WI38 (cell line): ENCODE results near the gene NOB1.

ENCODE experiments used
- H3K4me3 ChIP-seq: 2 replicates; pipeline ENCODE4 v1.5.1; 2011; ENCODE audit warnings: low read depth, mild to moderate bottlenecking, control low read depth, low read length
- TF ChIP-seq, protein P1 (sequence below): IDR thresholded peaks from 2 replicates; pipeline ENCODE4 v1.5.1; 2012; ENCODE audit warnings: low read depth, mild to moderate bottlenecking, control low read depth, low read length

NOB1 gene

DNA sequence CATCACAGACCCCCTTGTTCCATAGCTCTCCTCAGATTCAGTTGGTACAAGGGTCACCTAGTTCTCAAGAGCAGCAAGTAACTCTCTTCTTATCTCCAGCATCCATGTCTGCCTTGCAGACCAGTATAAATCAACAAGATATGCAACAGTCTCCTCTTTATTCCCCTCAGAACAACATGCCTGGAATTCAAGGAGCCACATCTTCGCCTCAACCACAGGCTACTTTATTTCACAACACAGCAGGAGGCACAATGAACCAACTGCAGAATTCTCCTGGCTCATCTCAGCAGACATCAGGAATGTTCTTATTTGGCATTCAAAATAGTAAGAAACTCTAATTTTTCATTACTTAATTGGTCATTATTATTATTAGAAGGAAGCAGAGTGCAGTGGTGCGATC is 60.8 kb downstream of the NOB1 start:
- H3K4me3 ChIP-seq, result no peak overlapping the region
- TF ChIP-seq, protein P1, sequence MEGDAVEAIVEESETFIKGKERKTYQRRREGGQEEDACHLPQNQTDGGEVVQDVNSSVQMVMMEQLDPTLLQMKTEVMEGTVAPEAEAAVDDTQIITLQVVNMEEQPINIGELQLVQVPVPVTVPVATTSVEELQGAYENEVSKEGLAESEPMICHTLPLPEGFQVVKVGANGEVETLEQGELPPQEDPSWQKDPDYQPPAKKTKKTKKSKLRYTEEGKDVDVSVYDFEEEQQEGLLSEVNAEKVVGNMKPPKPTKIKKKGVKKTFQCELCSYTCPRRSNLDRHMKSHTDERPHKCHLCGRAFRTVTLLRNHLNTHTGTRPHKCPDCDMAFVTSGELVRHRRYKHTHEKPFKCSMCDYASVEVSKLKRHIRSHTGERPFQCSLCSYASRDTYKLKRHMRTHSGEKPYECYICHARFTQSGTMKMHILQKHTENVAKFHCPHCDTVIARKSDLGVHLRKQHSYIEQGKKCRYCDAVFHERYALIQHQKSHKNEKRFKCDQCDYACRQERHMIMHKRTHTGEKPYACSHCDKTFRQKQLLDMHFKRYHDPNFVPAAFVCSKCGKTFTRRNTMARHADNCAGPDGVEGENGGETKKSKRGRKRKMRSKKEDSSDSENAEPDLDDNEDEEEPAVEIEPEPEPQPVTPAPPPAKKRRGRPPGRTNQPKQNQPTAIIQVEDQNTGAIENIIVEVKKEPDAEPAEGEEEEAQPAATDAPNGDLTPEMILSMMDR, result no peak

DNA sequence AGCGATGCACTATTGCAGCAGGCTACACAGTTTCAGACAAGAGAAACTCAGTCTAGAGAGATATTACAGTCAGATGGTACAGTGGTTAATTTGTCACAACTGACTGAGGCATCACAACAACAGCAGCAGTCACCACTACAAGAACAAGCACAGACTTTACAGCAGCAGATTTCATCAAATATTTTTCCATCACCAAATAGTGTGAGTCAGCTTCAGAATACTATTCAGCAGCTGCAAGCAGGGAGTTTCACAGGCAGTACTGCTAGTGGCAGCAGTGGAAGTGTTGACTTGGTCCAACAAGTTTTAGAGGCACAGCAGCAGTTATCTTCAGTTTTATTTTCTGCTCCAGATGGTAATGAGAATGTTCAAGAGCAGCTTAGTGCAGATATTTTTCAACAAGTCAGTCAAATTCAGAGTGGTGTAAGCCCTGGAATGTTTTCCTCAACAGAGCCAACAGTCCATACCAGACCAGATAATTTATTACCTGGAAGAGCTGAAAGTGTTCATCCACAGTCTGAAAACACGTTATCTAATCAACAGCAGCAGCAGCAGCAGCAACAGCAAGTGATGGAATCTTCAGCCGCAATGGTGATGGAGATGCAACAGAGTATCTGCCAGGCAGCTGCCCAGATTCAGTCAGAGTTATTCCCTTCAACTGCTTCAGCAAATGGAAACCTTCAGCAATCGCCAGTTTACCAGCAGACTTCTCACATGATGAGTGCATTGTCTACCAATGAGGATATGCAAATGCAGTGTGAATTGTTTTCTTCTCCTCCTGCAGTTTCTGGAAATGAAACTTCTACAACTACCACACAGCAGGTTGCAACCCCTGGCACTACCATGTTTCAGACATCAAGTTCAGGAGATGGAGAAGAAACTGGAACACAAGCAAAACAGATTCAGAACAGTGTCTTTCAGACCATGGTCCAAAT is 62.5 kb downstream of the NOB1 start:
- no peak overlapping the region for H3K4me3 ChIP-seq
- TF ChIP-seq, protein P1, result no peak
